ENCODE results near the gene ABCF3.

DNA sequence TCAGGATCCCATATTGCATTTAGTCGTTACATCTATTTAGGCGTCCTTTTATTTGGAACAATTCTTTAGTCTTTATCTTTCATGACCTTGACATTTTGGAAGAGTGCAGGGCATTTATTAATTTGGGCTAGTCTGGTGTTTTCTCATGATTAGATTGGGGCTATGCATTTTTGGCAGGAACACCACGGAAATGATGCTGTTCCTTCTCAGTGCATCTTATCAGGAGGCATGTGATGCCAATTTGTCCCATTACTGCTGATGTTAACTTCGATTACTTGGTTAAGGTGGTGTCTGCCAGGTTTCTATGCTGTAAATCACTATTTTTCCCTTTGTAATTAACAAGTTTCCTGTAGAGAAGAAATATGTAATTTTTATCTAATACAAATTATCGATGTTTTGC is 25.3 kb downstream of the ABCF3 start:
- TF ChIP-seq POLR2A (IDR thresholded peaks at IDR 0.05; ENCODE audit: low read depth) (no peak), CTCF (IDR thresholded peaks at IDR 0.05) (no peak), POLR2AphosphoS5 (IDR thresholded peaks at IDR 0.05) (no peak), EP300 (IDR thresholded peaks at IDR 0.05) (no peak)
